HEK293 (cell line): ENCODE data around the gene WDR18.

Experiments
- CTCF ChIA-PET: fragments of 350-600 bp; formaldehyde crosslinking; extraction: SDS; loops from one replicate; lab custom pipeline; 2021; ENCODE audit warnings: antibody characterized with exemption; lab: Yijun Ruan, JAX
- POLR2A ChIA-PET: fragments of 300-600 bp; formaldehyde crosslinking; extraction: SDS; loops from one replicate; lab custom pipeline; 2020; ENCODE audit warnings: antibody characterized with exemption, inconsistent platforms; lab: Yijun Ruan, JAX
- H3K27ac ChIP-seq: fragments of 200-500 bp; sonication (Bioruptor generic); 2 replicates; pipeline ENCODE4 v1.5.1; 2014; ENCODE audit warnings: low read depth, low read length, control low read depth, inconsistent platforms; ENCODE audit errors: extremely low read depth
- H3K36me3 ChIP-seq, 2 experiments: fragments of 200-500 bp in 1 of 2; sonication (Bioruptor generic) in 1 of 2; 1 replicate in 1 of 2; 2 replicates in 1 of 2; pipeline ENCODE4 v1.5.1; 2014 to 2017; ENCODE audit warnings: inconsistent platforms in 2 of 2, low read length in 2 of 2; ENCODE audit not compliant: control insufficient read depth in 2 of 2, insufficient read depth in 1 of 2
- H3K4me1 ChIP-seq: fragments of 200-500 bp; sonication (Bioruptor generic); 2 replicates; pipeline ENCODE4 v1.5.1; 2014; ENCODE audit warnings: mild to moderate bottlenecking, low read length, inconsistent platforms; ENCODE audit not compliant: control insufficient read depth, insufficient read depth
- H3K4me3 ChIP-seq: 2 replicates; pipeline ENCODE4 v1.5.1; 2011; ENCODE audit warnings: low read depth, mild to moderate bottlenecking, control low read depth, low read length, moderate library complexity
- H3K9me3 ChIP-seq: fragments of 200-500 bp; sonication (Bioruptor generic); 2 replicates; pipeline ENCODE4 v1.5.1; 2014; ENCODE audit warnings: low read depth, low read length, inconsistent platforms; ENCODE audit not compliant: control insufficient read depth, insufficient read depth
- GLIS1 ChIP-seq: fragments of 450-650 bp; formaldehyde crosslinking; IDR thresholded peaks from 2 replicates; pipeline ENCODE4 v1.5.1; 2016; ENCODE audit warnings: missing biosample characterization, missing genetic modification characterization
- KLF16 ChIP-seq: fragments of 450-650 bp; formaldehyde crosslinking; IDR thresholded peaks from 2 replicates; pipeline ENCODE4 v1.5.1; 2017; ENCODE audit warnings: missing biosample characterization, missing genetic modification characterization
- KLF7 ChIP-seq: fragments of 450-650 bp; formaldehyde crosslinking; IDR thresholded peaks from 2 replicates; pipeline ENCODE4 v1.5.1; 2016; ENCODE audit warnings: missing biosample characterization, missing genetic modification characterization, borderline replicate concordance
- KLF8 ChIP-seq: fragments of 450-650 bp; formaldehyde crosslinking; IDR thresholded peaks from 2 replicates; pipeline ENCODE4 v1.5.1; 2016; ENCODE audit warnings: missing biosample characterization, missing genetic modification characterization
- KLF9 ChIP-seq: fragments of 450-650 bp; formaldehyde crosslinking; IDR thresholded peaks from 2 replicates; pipeline ENCODE4 v1.5.1; 2016; ENCODE audit warnings: missing biosample characterization, missing genetic modification characterization, low read depth
- ZBTB1 ChIP-seq: fragments of 450-650 bp; formaldehyde crosslinking; IDR thresholded peaks from 2 replicates; pipeline ENCODE4 v1.5.1; 2016; ENCODE audit warnings: missing biosample characterization, missing genetic modification characterization
- ZNF140 ChIP-seq: fragments of 450-650 bp; formaldehyde crosslinking; IDR thresholded peaks from 2 replicates; pipeline ENCODE4 v1.5.1; 2016; ENCODE audit warnings: missing biosample characterization, missing genetic modification characterization
- ZNF19 ChIP-seq: fragments of 450-650 bp; formaldehyde crosslinking; IDR thresholded peaks from 2 replicates; pipeline ENCODE4; 2016; ENCODE audit warnings: missing biosample characterization, missing genetic modification characterization, low read depth
- ZNF24 ChIP-seq: fragments of 450-650 bp; formaldehyde crosslinking; IDR thresholded peaks from 2 replicates; pipeline ENCODE4 v1.5.1; 2016; ENCODE audit warnings: missing biosample characterization, missing genetic modification characterization
- ZNF302 ChIP-seq: fragments of 450-650 bp; formaldehyde crosslinking; IDR thresholded peaks from 2 replicates; pipeline ENCODE4 v1.5.1; 2016; ENCODE audit warnings: missing biosample characterization, missing genetic modification characterization, low read depth
- ZNF324 ChIP-seq: fragments of 450-650 bp; formaldehyde crosslinking; IDR thresholded peaks from 2 replicates; pipeline ENCODE4 v1.5.1; 2016; ENCODE audit warnings: missing biosample characterization, missing genetic modification characterization
- ZNF37A ChIP-seq: fragments of 450-650 bp; IDR thresholded peaks from 2 replicates; pipeline ENCODE4 v1.5.1; 2018; ENCODE audit warnings: missing biosample characterization, missing genetic modification characterization
- ZNF398 ChIP-seq: fragments of 450-650 bp; formaldehyde crosslinking; IDR thresholded peaks from 2 replicates; pipeline ENCODE4 v1.5.1; 2017; ENCODE audit warnings: missing biosample characterization, missing genetic modification characterization
- ZNF488 ChIP-seq: fragments of 450-650 bp; formaldehyde crosslinking; IDR thresholded peaks from 2 replicates; pipeline ENCODE4 v1.5.1; 2016; ENCODE audit warnings: missing biosample characterization, missing genetic modification characterization
- ZNF510 ChIP-seq: fragments of 450-650 bp; formaldehyde crosslinking; IDR thresholded peaks from 2 replicates; pipeline ENCODE4 v1.5.1; 2018; ENCODE audit warnings: mild to moderate bottlenecking, missing genetic modification characterization, missing biosample characterization; ENCODE audit not compliant: insufficient replicate concordance
- ZNF518A ChIP-seq: fragments of 450-650 bp; formaldehyde crosslinking; conservative IDR thresholded peaks from 2 replicates; pipeline ENCODE4 v1.5.1; 2016; ENCODE audit warnings: low read depth, missing biosample characterization, missing genetic modification characterization
- ZNF521 ChIP-seq: fragments of 450-650 bp; formaldehyde crosslinking; IDR thresholded peaks from 2 replicates; pipeline ENCODE4 v1.5.1; 2017; ENCODE audit warnings: missing biosample characterization, mild to moderate bottlenecking, missing genetic modification characterization
- ZNF555 ChIP-seq: fragments of 450-650 bp; formaldehyde crosslinking; conservative IDR thresholded peaks from 2 replicates; pipeline ENCODE4 v1.5.1; 2017; ENCODE audit warnings: missing biosample characterization, mild to moderate bottlenecking, missing genetic modification characterization, inconsistent platforms
- ZNF585B ChIP-seq: fragments of 450-650 bp; formaldehyde crosslinking; IDR thresholded peaks from 2 replicates; pipeline ENCODE4 v1.5.1; 2016; ENCODE audit warnings: missing biosample characterization, missing genetic modification characterization
- ZNF610 ChIP-seq: fragments of 450-650 bp; formaldehyde crosslinking; IDR thresholded peaks from 2 replicates; pipeline ENCODE4 v1.5.1; 2016; ENCODE audit warnings: missing biosample characterization, missing genetic modification characterization, borderline replicate concordance
- ZNF747 ChIP-seq: fragments of 450-650 bp; formaldehyde crosslinking; IDR thresholded peaks from 2 replicates; pipeline ENCODE4 v1.5.1; 2016; ENCODE audit warnings: missing biosample characterization, missing genetic modification characterization
- ZNF76 ChIP-seq: fragments of 450-650 bp; formaldehyde crosslinking; IDR thresholded peaks from 2 replicates; pipeline ENCODE4; 2016; ENCODE audit warnings: low read depth, missing biosample characterization, missing genetic modification characterization, borderline replicate concordance
- ZNF768 ChIP-seq: fragments of 450-650 bp; formaldehyde crosslinking; IDR thresholded peaks from 2 replicates; pipeline ENCODE4 v1.5.1; 2018; ENCODE audit warnings: missing biosample characterization, mild to moderate bottlenecking, missing genetic modification characterization
- ZNF785 ChIP-seq: fragments of 450-650 bp; formaldehyde crosslinking; IDR thresholded peaks from 2 replicates; pipeline ENCODE4 v1.5.1; 2016; ENCODE audit warnings: missing biosample characterization, missing genetic modification characterization
- ZNF792 ChIP-seq: fragments of 450-650 bp; formaldehyde crosslinking; IDR thresholded peaks from 2 replicates; pipeline ENCODE4 v1.5.1; 2016; ENCODE audit warnings: missing biosample characterization, missing genetic modification characterization
- ZSCAN4 ChIP-seq: fragments of 450-650 bp; formaldehyde crosslinking; IDR thresholded peaks from 2 replicates; pipeline ENCODE4 v1.5.1; 2017; ENCODE audit warnings: missing biosample characterization, missing genetic modification characterization
- TF ChIP-seq, protein P1 (sequence below): fragments of 450-650 bp; formaldehyde crosslinking; IDR thresholded peaks from 2 replicates; pipeline ENCODE4 v1.5.1; 2016; ENCODE audit warnings: missing biosample characterization, missing genetic modification characterization

WDR18 gene

DNA sequence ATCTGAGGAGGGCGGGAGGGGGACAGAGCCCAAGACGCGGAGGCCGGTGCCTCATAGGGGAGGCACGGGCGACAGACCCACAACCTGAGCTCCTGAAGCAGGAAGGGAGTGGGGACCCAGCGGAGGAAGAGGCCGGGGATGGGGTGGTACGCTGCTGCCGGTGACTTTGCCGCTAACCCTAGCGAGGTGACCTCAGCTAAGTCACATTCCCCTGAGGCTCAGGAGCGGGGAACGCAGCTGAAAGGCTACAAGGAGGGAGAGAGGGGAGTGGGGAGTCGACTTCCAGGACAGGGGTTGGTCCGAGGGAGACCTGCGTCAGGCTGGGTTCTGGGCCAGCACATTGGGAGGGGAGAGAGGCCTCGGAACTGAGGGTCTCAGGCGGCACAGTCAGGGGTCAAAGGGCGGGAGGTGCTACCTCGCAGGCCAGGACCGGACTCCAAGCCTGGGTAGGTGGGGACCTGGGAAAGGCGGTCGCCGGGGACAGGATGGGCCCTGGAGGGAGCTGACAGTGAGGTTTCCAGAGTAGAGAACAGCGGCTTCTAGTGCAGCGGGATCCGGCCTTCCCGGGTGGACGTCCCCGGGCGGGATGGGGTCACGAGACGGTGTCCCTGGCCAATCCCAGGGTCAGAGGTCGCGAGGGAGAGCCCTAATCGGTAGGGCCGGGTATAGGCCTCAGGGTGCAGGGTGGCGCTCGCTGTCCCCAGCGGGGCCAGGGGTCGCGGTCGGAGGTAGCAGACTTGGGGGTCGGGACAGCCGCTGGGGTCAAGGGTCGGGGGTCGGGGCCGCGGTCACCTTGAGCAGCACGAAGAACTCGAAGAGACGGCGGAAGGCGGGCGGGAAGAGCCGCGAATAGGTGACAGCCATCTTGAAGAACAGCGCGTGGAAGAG lies 36.1 kb downstream of the WDR18 start:
- CTCF ChIA-PET = interaction anchor here (0.6 to 1.0 kb wide), 4 partner anchors 81 to 352 kb away, joined by 3 to 5 read pairs (median 4); no protein-coding TSS in a partner anchor
- peak overlapping the region; percentile 86 for H3K4me3 ChIP-seq
- H3K27ac ChIP-seq = peak overlapping the region; percentile 80
- no peaks in the 10 kb centered on the region for H3K9me3 ChIP-seq
- H3K4me1 ChIP-seq = peaks cover 7% of the 10 kb centered on the region
- POLR2A ChIA-PET = interaction anchor here (1.1 to 1.2 kb wide), 2 partner anchors 20 to 21 kb away, joined by 3 read pairs; partner anchors contain the start of gene ABCA7
- H3K36me3 ChIP-seq = peaks cover 0 to 26% of the 10 kb centered on the region in 2 experiments; a peak in 1 of 3 replicates
- peak; percentile 36; the same call in 1 of the 2 replicates for TF ChIP-seq KLF8 (tag by site-specific recombination)
- no peak for TF ChIP-seq ZBTB1 (tag by site-specific recombination)
- no peak for TF ChIP-seq ZNF585B (tag by site-specific recombination)
- 0 out of 2 replicates have a peak, but pooled peaks have one; percentile 11 for TF ChIP-seq ZNF324
- 0 out of 2 replicates have a peak, but pooled peaks have one; percentile 15 for TF ChIP-seq KLF7
- TF ChIP-seq KLF9 = peak; percentile 38; the same call in 1 of the 2 replicates
- TF ChIP-seq ZNF792 (tag by site-specific recombination) = peak; percentile 24; the same call in 1 of the 2 replicates
- TF ChIP-seq ZNF518A (tag by site-specific recombination) = no peak
- TF ChIP-seq ZNF398 (tag by site-specific recombination) = 0 out of 2 replicates have a peak, but pooled peaks have one; percentile 26
- peak; percentile 48 for TF ChIP-seq ZNF76 (tag by site-specific recombination)
- no peak; the same call in 1 of the 2 replicates for TF ChIP-seq GLIS1 (tag by site-specific recombination)
- no peak for TF ChIP-seq ZNF140 (tag by site-specific recombination)
- TF ChIP-seq ZNF24 (tag by site-specific recombination) = no peak
- peak; percentile 27; the same call in 1 of the 2 replicates for TF ChIP-seq KLF16
- no peak for TF ChIP-seq ZNF37A (tag by site-specific recombination)
- TF ChIP-seq ZNF610 (tag by site-specific recombination) = no peak
- TF ChIP-seq ZNF19 = no peak
- no peak for TF ChIP-seq ZNF747 (tag by site-specific recombination)
- no peak for TF ChIP-seq ZNF785 (tag by site-specific recombination)
- TF ChIP-seq ZNF768 (tag by site-specific recombination) = no peak
- no peak for TF ChIP-seq ZNF521 (tag by site-specific recombination)
- TF ChIP-seq ZNF510 (tag by site-specific recombination) = no peak
- TF ChIP-seq ZSCAN4 (tag by site-specific recombination) = no peak
- TF ChIP-seq, protein P1, sequence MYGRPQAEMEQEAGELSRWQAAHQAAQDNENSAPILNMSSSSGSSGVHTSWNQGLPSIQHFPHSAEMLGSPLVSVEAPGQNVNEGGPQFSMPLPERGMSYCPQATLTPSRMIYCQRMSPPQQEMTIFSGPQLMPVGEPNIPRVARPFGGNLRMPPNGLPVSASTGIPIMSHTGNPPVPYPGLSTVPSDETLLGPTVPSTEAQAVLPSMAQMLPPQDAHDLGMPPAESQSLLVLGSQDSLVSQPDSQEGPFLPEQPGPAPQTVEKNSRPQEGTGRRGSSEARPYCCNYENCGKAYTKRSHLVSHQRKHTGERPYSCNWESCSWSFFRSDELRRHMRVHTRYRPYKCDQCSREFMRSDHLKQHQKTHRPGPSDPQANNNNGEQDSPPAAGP (tag by site-specific recombination) = peak; percentile 49
- TF ChIP-seq ZNF555 = no peak
- TF ChIP-seq ZNF488 (tag by site-specific recombination) = no peak
- no peak for TF ChIP-seq ZNF302 (tag by site-specific recombination)
